Neural cell (in vitro differentiated cells): ENCODE data around the gene ABCA13.

ENCODE experiments used
- CTCF ChIP-seq: fragments of 450-650 bp; IDR thresholded peaks from 2 replicates; pipeline ENCODE4 v1.5.1; 2014; ENCODE audit warnings: antibody characterized with exemption, mild to moderate bottlenecking, moderate library complexity; ENCODE audit not compliant: poor library complexity, severe bottlenecking
- EZH2 ChIP-seq: fragments of 200-600, 300-800 bp; shearing (Covaris generic), sonication (generic); IDR thresholded peaks from 2 replicates; pipeline ENCODE4 v1.6.1; 2014; ENCODE audit warnings: antibody characterized with exemption, low read length, borderline replicate concordance, mild to moderate bottlenecking; ENCODE audit not compliant: insufficient read depth, poor library complexity, severe bottlenecking
- MXI1 ChIP-seq: fragments of 450-650 bp; conservative IDR thresholded peaks from 2 replicates; pipeline ENCODE4 v1.6.1; 2014; ENCODE audit warnings: antibody characterized with exemption, mild to moderate bottlenecking; ENCODE audit not compliant: poor library complexity, severe bottlenecking
- TF ChIP-seq, protein P1 (sequence below): IDR thresholded peaks from 2 replicates; pipeline ENCODE4 v1.6.1; 2012; ENCODE audit warnings: borderline replicate concordance

- TF ChIP-seq CTCF (no peak), MXI1 (no peak), EZH2 (no peak)
- TF ChIP-seq, protein P1, sequence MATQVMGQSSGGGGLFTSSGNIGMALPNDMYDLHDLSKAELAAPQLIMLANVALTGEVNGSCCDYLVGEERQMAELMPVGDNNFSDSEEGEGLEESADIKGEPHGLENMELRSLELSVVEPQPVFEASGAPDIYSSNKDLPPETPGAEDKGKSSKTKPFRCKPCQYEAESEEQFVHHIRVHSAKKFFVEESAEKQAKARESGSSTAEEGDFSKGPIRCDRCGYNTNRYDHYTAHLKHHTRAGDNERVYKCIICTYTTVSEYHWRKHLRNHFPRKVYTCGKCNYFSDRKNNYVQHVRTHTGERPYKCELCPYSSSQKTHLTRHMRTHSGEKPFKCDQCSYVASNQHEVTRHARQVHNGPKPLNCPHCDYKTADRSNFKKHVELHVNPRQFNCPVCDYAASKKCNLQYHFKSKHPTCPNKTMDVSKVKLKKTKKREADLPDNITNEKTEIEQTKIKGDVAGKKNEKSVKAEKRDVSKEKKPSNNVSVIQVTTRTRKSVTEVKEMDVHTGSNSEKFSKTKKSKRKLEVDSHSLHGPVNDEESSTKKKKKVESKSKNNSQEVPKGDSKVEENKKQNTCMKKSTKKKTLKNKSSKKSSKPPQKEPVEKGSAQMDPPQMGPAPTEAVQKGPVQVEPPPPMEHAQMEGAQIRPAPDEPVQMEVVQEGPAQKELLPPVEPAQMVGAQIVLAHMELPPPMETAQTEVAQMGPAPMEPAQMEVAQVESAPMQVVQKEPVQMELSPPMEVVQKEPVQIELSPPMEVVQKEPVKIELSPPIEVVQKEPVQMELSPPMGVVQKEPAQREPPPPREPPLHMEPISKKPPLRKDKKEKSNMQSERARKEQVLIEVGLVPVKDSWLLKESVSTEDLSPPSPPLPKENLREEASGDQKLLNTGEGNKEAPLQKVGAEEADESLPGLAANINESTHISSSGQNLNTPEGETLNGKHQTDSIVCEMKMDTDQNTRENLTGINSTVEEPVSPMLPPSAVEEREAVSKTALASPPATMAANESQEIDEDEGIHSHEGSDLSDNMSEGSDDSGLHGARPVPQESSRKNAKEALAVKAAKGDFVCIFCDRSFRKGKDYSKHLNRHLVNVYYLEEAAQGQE, result no peak
Measured at GRCh38 chr7:48594349-48594748, 423.1 kb downstream of the ABCA13 start.
